K562 (cell line): ENCODE measurements around the gene NR0B1. TPM values are rescaled to one million over a fixed set of nuclear protein-coding genes. Genes with fewer than 3 reads are reported as not detected.

Source experiments
- BRF2 ChIP-seq: IDR thresholded peaks from 3 replicates; pipeline ENCODE4 v1.6.1; 2011; ENCODE audit warnings: borderline replicate concordance, mild to moderate bottlenecking; ENCODE audit not compliant: insufficient read length, insufficient read depth
- CBX8 ChIP-seq: fragments of 200-600 bp; sonication (generic); IDR thresholded peaks from 2 replicates; pipeline ENCODE4 v1.6.1; 2012; ENCODE audit warnings: borderline replicate concordance, mixed run types, low read depth, mild to moderate bottlenecking, moderate library complexity, mixed read lengths, low read length, control low read depth, inconsistent platforms; ENCODE audit not compliant: poor library complexity, severe bottlenecking; ENCODE audit errors: extremely low read depth
- CREB1 ChIP-seq, 2 experiments: sonication (generic) in 1 of 2; formaldehyde crosslinking in 1 of 2; IDR thresholded peaks; 2 replicates each; pipeline versions ENCODE4 v1.6.1 to v1.8.0; 2012 to 2022; ENCODE audit warnings: inconsistent platforms in 1 of 2, mild to moderate bottlenecking in 1 of 2, missing genetic modification reagents in 1 of 2, moderate library complexity in 1 of 2
- FOXP1 ChIP-seq: sonication (generic); formaldehyde crosslinking; IDR thresholded peaks from 2 replicates; pipeline ENCODE4 v1.8.0; 2022; ENCODE audit warnings: mild to moderate bottlenecking, missing genetic modification reagents
- HOMEZ ChIP-seq: fragments of 250-450 bp; sonication (Bioruptor Pico); IDR thresholded peaks from 2 replicates; pipeline ENCODE4 v1.4.0; 2020; ENCODE audit warnings: mild to moderate bottlenecking, moderate library complexity
- MBD1 ChIP-seq: fragments of 250-450 bp; sonication (Bioruptor Pico); IDR thresholded peaks from 2 replicates; pipeline ENCODE4 v1.8.0; 2022; ENCODE audit warnings: inconsistent platforms
- NR2C1 ChIP-seq, 2 experiments: fragments of 450-650 bp; IDR thresholded peaks; 2 replicates each; pipeline ENCODE4 v1.6.1; 2017; ENCODE audit warnings: mild to moderate bottlenecking in 2 of 2, antibody characterized with exemption in 1 of 2, inconsistent platforms in 1 of 2, missing compliant biosample characterization in 1 of 2, missing genetic modification characterization in 1 of 2
- PHF8 ChIP-seq: fragments of 200-600 bp; sonication (generic); IDR thresholded peaks from 2 replicates; pipeline ENCODE4 v1.6.1; 2012; ENCODE audit warnings: mixed run types, mild to moderate bottlenecking, inconsistent platforms, low read length, moderate library complexity, borderline replicate concordance
- SFPQ ChIP-seq: fragments of 200-400 bp; formaldehyde crosslinking; IDR thresholded peaks from 2 replicates; pipeline ENCODE4 v1.6.1; 2017; ENCODE audit warnings: mild to moderate bottlenecking, low read depth, low read length, moderate library complexity
- SOX6 ChIP-seq: fragments of 450-650 bp; IDR thresholded peaks from 2 replicates; pipeline ENCODE4 v1.6.1; 2014; ENCODE audit warnings: mild to moderate bottlenecking
- SRSF7 ChIP-seq: fragments of 200-400 bp; formaldehyde crosslinking; optimal IDR thresholded peaks from 2 replicates; pipeline ENCODE3; 2017; ENCODE audit warnings: mild to moderate bottlenecking, low read depth, low read length
- VEZF1 ChIP-seq: fragments of 200-800 bp; sonication (Bioruptor generic); IDR thresholded peaks from 2 replicates; pipeline ENCODE4 v1.6.1; 2017; ENCODE audit warnings: missing genetic modification characterization, missing compliant biosample characterization
- ZBTB7A ChIP-seq: IDR thresholded peaks from 2 replicates; pipeline ENCODE4 v1.6.1; 2011; ENCODE audit warnings: low read depth, mild to moderate bottlenecking, low read length, moderate library complexity, borderline replicate concordance; ENCODE audit not compliant: control insufficient read depth
- ZC3H4 ChIP-seq: sonication (generic); formaldehyde crosslinking; IDR thresholded peaks from 2 replicates; pipeline ENCODE4 v1.9.0; 2021; ENCODE audit warnings: missing genetic modification reagents, borderline replicate concordance
- ZNF3 ChIP-seq: fragments of 250-450 bp; sonication (Bioruptor Pico); IDR thresholded peaks from 2 replicates; pipeline ENCODE4 v1.5.0; 2021; ENCODE audit warnings: mild to moderate bottlenecking, moderate library complexity
- ZNF561 ChIP-seq: fragments of 450-650 bp; formaldehyde crosslinking; conservative IDR thresholded peaks from 2 replicates; pipeline ENCODE4 v1.4.0; 2020; ENCODE audit warnings: mild to moderate bottlenecking, moderate library complexity
- ZNF780A ChIP-seq: fragments of 250-450 bp; sonication (Bioruptor Pico); IDR thresholded peaks from 2 replicates; pipeline ENCODE4 v1.5.0; 2021; ENCODE audit warnings: mild to moderate bottlenecking
- polyA plus RNA-seq, 8 experiments: library from polyadenylated mRNA; depleted of rRNA in 4 of 8; stranded (reverse) in 5 of 8; unstranded in 3 of 8; fragments of >200 nt; fragmentation: Nextera tagmentation in 2 of 8; fragmentation: Illumina TruSeq in 1 of 8; extraction: Ambion mirVana in 2 of 8; extraction: Trizol in 1 of 8; gene quantifications; 2 replicates each; pipeline versions ENCODE4 v1.2.1 to v1.2.3, GENCODE V29; 2011 to 2014; ENCODE audit warnings: inconsistent platforms in 1 of 8, missing spikeins in 1 of 8
- total RNA-seq, 7 experiments: library from RNA; depleted of rRNA in 6 of 7; stranded (reverse); fragments of >200 nt in 6 of 7; fragmentation: Illumina TruSeq in 2 of 7; extraction: Trizol in 2 of 7; gene quantifications; 2 replicates each; pipeline versions ENCODE4 v1.2.1 to v1.2.3, GENCODE V29; 2011 to 2021; ENCODE audit warnings: low replicate concordance in 1 of 7

Gene NR0B1
- total and polyA plus RNA-seq, 9 of the 15 experiments (the other 6 are each of a cell fraction or from before 2014, with no cell fraction given) = not detected

GRCh38 chrX:30283456-30284200 lies 25.6 kb downstream of the NR0B1 start (continued):
- TF ChIP-seq PHF8 (no peak), HOMEZ (CRISPR knock-in tag) (no peak), BRF2 (no peak), ZC3H4 (CRISPR knock-in tag) (no peak), SFPQ (no peak), FOXP1 (no peak), CREB1 (IDR thresholded peaks at IDR 0.05) (no peak), CREB1 (CRISPR knock-in tag; IDR thresholded peaks at IDR 0.05) (no peak), ZBTB7A (no peak), SOX6 (peak; percentile 91), MBD1 (CRISPR knock-in tag) (no peak), VEZF1 (no peak), CBX8 (no peak), NR2C1 (IDR thresholded peaks at IDR 0.05) (no peak), NR2C1 (tag; IDR thresholded peaks at IDR 0.05) (no peak), SRSF7 (no peak), ZNF780A (CRISPR knock-in tag) (no peak), ZNF561 (CRISPR knock-in tag) (no peak), ZNF3 (CRISPR knock-in tag) (no peak)
